GM23248 (cell line): ENCODE results near the gene ATL3.

Experiments
- EZH2 ChIP-seq: fragments of 200-600 bp; sonication (generic); IDR thresholded peaks from 2 replicates; pipeline ENCODE4 v1.6.1; 2018; ENCODE audit warnings: antibody characterized with exemption, mild to moderate bottlenecking; ENCODE audit not compliant: insufficient read depth, poor library complexity, severe bottlenecking
- EZH2phosphoT487 ChIP-seq: fragments of 200-600 bp; sonication (generic); IDR thresholded peaks from 2 replicates; pipeline ENCODE4 v1.6.1; 2018; ENCODE audit warnings: antibody characterized with exemption, moderate library complexity, mild to moderate bottlenecking, low read depth; ENCODE audit not compliant: insufficient read depth

- TF ChIP-seq EZH2 (no peak), EZH2phosphoT487 (no peak)
Observed at GRCh38 chr11:63586451-63587166, 84.6 kb downstream of the ATL3 start.
